ENCODE results near the gene TGIF2. TPM values are rescaled to one million over a fixed set of nuclear protein-coding genes. Genes with fewer than 3 reads are reported as not detected.

TGIF2 gene
- total and polyA plus RNA-seq, 2 donors (not counting 3 experiments of a cell fraction or from before 2014, with no cell fraction given): 18.9 to 21.0 TPM

- ChIA-PET POLR2A (no interaction called here), CTCF (no interaction called here)
- Histone ChIP-seq H3K4me2 (ENCODE audit: insufficient read depth, low read length) (no peak overlapping the region), H3K9ac (replicated peaks; ENCODE audit: extremely low read depth, insufficient read depth, low read length) (no peak overlapping the region), H3K4me3 (replicated peaks in 1 of 3; ENCODE audit: insufficient read depth in 1 of 3, low read depth in 1 of 3, low read length in 3 of 3) (no peak overlapping the region), H3K27me3 (ENCODE audit: control insufficient read depth in 2 of 2, insufficient read depth in 2 of 2, low read length in 2 of 2) (no peaks in the 10 kb centered on the region), H3K9me3 (replicated peaks; ENCODE audit: control insufficient read depth, insufficient read depth, low read length) (no peaks in the 10 kb centered on the region), H3K36me3 (ENCODE audit: control insufficient read depth in 2 of 2, extremely low read depth in 1 of 2, insufficient read depth in 2 of 2, low read length in 2 of 2) (peaks cover 15 to 31% of the 10 kb centered on the region in 2 experiments), H3K4me1 (ENCODE audit: control insufficient read depth, extremely low read depth, insufficient read depth, low read length) (peaks cover 7% of the 10 kb centered on the region), H3K27ac (ENCODE audit: insufficient read depth, low read depth, low read length) (no peak overlapping the region), H4K20me1 (replicated peaks; ENCODE audit: control insufficient read depth, extremely low read depth, insufficient read depth, low read length) (no peaks in the 10 kb centered on the region), H3K9me1 (replicated peaks; ENCODE audit: control insufficient read depth, extremely low read depth, insufficient read depth, low read length) (no peaks in the 10 kb centered on the region), H2AFZ (ENCODE audit: low read depth, low read length) (no peak overlapping the region), H3K79me2 (ENCODE audit: control insufficient read depth, insufficient read depth, low read length) (no peaks in the 10 kb centered on the region)
- dilution Hi-C loops (cut with MboI; ENCODE audit: extremely low pct_ligation_motif_present, low sequenced_read_pairs) (no loop called here), intact Hi-C loops (cut with micrococcal nuclease) (no loop called here)
- no peak for TF ChIP-seq GATA2 (IDR thresholded peaks at IDR 0.05; ENCODE audit: insufficient read depth, insufficient read length, low read depth, low read length)
- TF ChIP-seq FOS (IDR thresholded peaks at IDR 0.05; ENCODE audit: borderline replicate concordance, insufficient read depth, low read length): no peak
- TF ChIP-seq POLR2AphosphoS5 (IDR thresholded peaks at IDR 0.05; ENCODE audit: insufficient read depth, low read depth, low read length): no peak
- TF ChIP-seq MYC (IDR thresholded peaks at IDR 0.05; ENCODE audit: low read depth, low read length): no peak
- TF ChIP-seq POLR2A (IDR thresholded peaks at IDR 0.05; ENCODE audit: low read depth, low read length): no peak
- TF ChIP-seq, protein P1, sequence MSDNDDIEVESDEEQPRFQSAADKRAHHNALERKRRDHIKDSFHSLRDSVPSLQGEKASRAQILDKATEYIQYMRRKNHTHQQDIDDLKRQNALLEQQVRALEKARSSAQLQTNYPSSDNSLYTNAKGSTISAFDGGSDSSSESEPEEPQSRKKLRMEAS (IDR thresholded peaks at IDR 0.05; ENCODE audit: insufficient read depth, insufficient read length): no peak
- TF ChIP-seq EZH2 (IDR thresholded peaks at IDR 0.05; ENCODE audit: borderline replicate concordance, low read depth, low read length, severe bottlenecking): no peak
- TF ChIP-seq JUN (IDR thresholded peaks at IDR 0.05; ENCODE audit: borderline replicate concordance, insufficient read depth, insufficient read length, low read depth): no peak
- TF ChIP-seq, protein P2, sequence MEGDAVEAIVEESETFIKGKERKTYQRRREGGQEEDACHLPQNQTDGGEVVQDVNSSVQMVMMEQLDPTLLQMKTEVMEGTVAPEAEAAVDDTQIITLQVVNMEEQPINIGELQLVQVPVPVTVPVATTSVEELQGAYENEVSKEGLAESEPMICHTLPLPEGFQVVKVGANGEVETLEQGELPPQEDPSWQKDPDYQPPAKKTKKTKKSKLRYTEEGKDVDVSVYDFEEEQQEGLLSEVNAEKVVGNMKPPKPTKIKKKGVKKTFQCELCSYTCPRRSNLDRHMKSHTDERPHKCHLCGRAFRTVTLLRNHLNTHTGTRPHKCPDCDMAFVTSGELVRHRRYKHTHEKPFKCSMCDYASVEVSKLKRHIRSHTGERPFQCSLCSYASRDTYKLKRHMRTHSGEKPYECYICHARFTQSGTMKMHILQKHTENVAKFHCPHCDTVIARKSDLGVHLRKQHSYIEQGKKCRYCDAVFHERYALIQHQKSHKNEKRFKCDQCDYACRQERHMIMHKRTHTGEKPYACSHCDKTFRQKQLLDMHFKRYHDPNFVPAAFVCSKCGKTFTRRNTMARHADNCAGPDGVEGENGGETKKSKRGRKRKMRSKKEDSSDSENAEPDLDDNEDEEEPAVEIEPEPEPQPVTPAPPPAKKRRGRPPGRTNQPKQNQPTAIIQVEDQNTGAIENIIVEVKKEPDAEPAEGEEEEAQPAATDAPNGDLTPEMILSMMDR (IDR thresholded peaks at IDR 0.05; ENCODE audit: extremely low read depth in 1 of 2, insufficient read depth in 1 of 2, low read depth in 1 of 2, low read length in 2 of 2): no peak
- FAIRE-seq (no peak), DNase-seq (ENCODE audit: low read depth, low spot score) (no peak)
- TSS peak; percentile 46 for BruUV-seq (replicated peaks)
These were observed 45.9 kb upstream of the TGIF2 start for GRCh38 chr20:36527331-36528125.
